IMR-90 (cell line): ENCODE results near the gene CASP3. TPM values are rescaled to one million over a fixed set of nuclear protein-coding genes. Genes with fewer than 3 reads are reported as not detected.

Source experiments
- ATAC-seq: fragments of 200-7000 bp; cut with Tn5 transposase; 2 replicates; pipeline ENCODE4 v1.9.1; 2020; ENCODE audit warnings: low read depth, mild to moderate bottlenecking, moderate library complexity
- BruUV-seq: library from RNA; stranded (reverse); fragments of 400-500 nt; replicated peaks from 2 replicates; lab custom pipeline; 2021; lab: Mats Ljungman, UMichigan
- CTCF ChIA-PET: fragments of 300-600 bp; formaldehyde crosslinking; extraction: SDS; loops from one replicate; lab custom pipeline; 2021; ENCODE audit warnings: antibody characterized with exemption; lab: Yijun Ruan, JAX
- POLR2A ChIA-PET: fragments of 300-600 bp; sonication (Branson Sonifier 250); formaldehyde crosslinking; loops from one replicate; lab custom pipeline; 2022; ENCODE audit warnings: antibody characterized with exemption; ENCODE audit not compliant: unreplicated experiment; lab: Charles Lee
- DNase-seq: peaks from one replicate; pipeline ENCODE4 v3.0.0; 2013
- H2AFZ ChIP-seq: replicated peaks from 2 replicates; pipeline ENCODE3; 2013; ENCODE audit warnings: low read length, mild to moderate bottlenecking; ENCODE audit not compliant: poor library complexity
- H2AK5ac ChIP-seq: 2 replicates; pipeline ENCODE4 v1.6.1; 2013; ENCODE audit warnings: low read depth, low read length, inconsistent platforms
- H2AK9ac ChIP-seq: replicated peaks from 2 replicates; pipeline ENCODE3; 2013; ENCODE audit warnings: mild to moderate bottlenecking, low read depth, low read length, moderate library complexity; ENCODE audit not compliant: poor library complexity
- H2BK120ac ChIP-seq: 2 replicates; pipeline ENCODE4 v1.6.1; 2013; ENCODE audit warnings: low read depth, low read length, inconsistent platforms
- H2BK15ac ChIP-seq: 3 replicates; pipeline ENCODE4 v1.6.1; 2013; ENCODE audit warnings: low read depth, low read length, inconsistent platforms
- H2BK20ac ChIP-seq: 2 replicates; pipeline ENCODE4 v1.6.1; 2013; ENCODE audit warnings: low read depth, mild to moderate bottlenecking, inconsistent platforms, low read length, moderate library complexity
- H2BK5ac ChIP-seq: 2 replicates; pipeline ENCODE4 v1.6.1; 2013; ENCODE audit warnings: mild to moderate bottlenecking, low read depth, low read length, inconsistent platforms; ENCODE audit not compliant: poor library complexity, severe bottlenecking
- H3K14ac ChIP-seq: replicated peaks from 2 replicates; pipeline ENCODE4 v1.6.1; 2013; ENCODE audit warnings: low read depth, low read length, inconsistent platforms
- H3K18ac ChIP-seq: 2 replicates; pipeline ENCODE4 v1.6.1; 2013; ENCODE audit warnings: low read depth, low read length, control low read depth
- H3K23ac ChIP-seq: 2 replicates; pipeline ENCODE4 v1.6.1; 2013; ENCODE audit warnings: low read depth, low read length, inconsistent platforms
- H3K27ac ChIP-seq: 2 replicates; pipeline ENCODE4 v1.5.1; 2013; ENCODE audit warnings: mild to moderate bottlenecking, control low read depth, low read length; ENCODE audit not compliant: insufficient read depth
- H3K27me3 ChIP-seq: 2 replicates; pipeline ENCODE4 v1.6.1; 2013; ENCODE audit warnings: low read length; ENCODE audit not compliant: control insufficient read depth, insufficient read depth
- H3K36me3 ChIP-seq: 2 replicates; pipeline ENCODE4 v1.6.1; 2013; ENCODE audit warnings: low read length, mixed read lengths; ENCODE audit not compliant: control insufficient read depth, insufficient read depth
- H3K4ac ChIP-seq: 2 replicates; pipeline ENCODE4 v1.6.1; 2013; ENCODE audit warnings: low read depth, low read length, inconsistent platforms
- H3K4me1 ChIP-seq: 2 replicates; pipeline ENCODE4 v1.6.1; 2013; ENCODE audit warnings: low read length, mixed read lengths; ENCODE audit not compliant: control insufficient read depth, insufficient read depth
- H3K4me2 ChIP-seq: 2 replicates; pipeline ENCODE4 v1.6.1; 2013; ENCODE audit warnings: low read depth, mild to moderate bottlenecking, control low read depth, low read length, moderate library complexity
- H3K4me3 ChIP-seq: 2 replicates; pipeline ENCODE4 v1.5.1; 2013; ENCODE audit warnings: low read depth, mild to moderate bottlenecking, control low read depth, low read length, moderate library complexity; ENCODE audit not compliant: insufficient read depth
- H3K56ac ChIP-seq: 2 replicates; pipeline ENCODE4 v1.6.1; 2013; ENCODE audit warnings: low read length, inconsistent platforms; ENCODE audit not compliant: insufficient read depth; ENCODE audit errors: extremely low read depth
- H3K79me1 ChIP-seq, 2 experiments: 2 replicates each; pipeline ENCODE4 v1.6.1; 2013; ENCODE audit warnings: low read length in 2 of 2, inconsistent platforms in 1 of 2, low read depth in 1 of 2
- H3K9ac ChIP-seq: 2 replicates; pipeline ENCODE4 v1.6.1; 2013; ENCODE audit warnings: low read depth, low read length, control low read depth
- H3K9me1 ChIP-seq: 2 replicates; pipeline ENCODE4 v1.6.1; 2013; ENCODE audit warnings: low read length, inconsistent platforms; ENCODE audit not compliant: insufficient read depth
- H3K9me3 ChIP-seq: 2 replicates; pipeline ENCODE4 v1.6.1; 2013; ENCODE audit warnings: low read length; ENCODE audit not compliant: control insufficient read depth, insufficient read depth
- H4K20me1 ChIP-seq: 2 replicates; pipeline ENCODE4 v1.6.1; 2013; ENCODE audit warnings: low read length, inconsistent platforms; ENCODE audit not compliant: insufficient read depth
- H4K5ac ChIP-seq: 2 replicates; pipeline ENCODE4 v1.6.1; 2013; ENCODE audit warnings: mild to moderate bottlenecking, low read depth, low read length, control low read depth
- H4K8ac ChIP-seq, 2 experiments: 2 replicates each; pipeline ENCODE4 v1.6.1; 2013; ENCODE audit warnings: low read depth in 2 of 2, low read length in 2 of 2, control low read depth in 1 of 2, inconsistent platforms in 1 of 2
- H4K91ac ChIP-seq: 2 replicates; pipeline ENCODE4 v1.6.1; 2013; ENCODE audit warnings: low read depth, low read length, inconsistent platforms; ENCODE audit not compliant: insufficient read depth
- CEBPB ChIP-seq: IDR thresholded peaks from 2 replicates; pipeline ENCODE4 v1.6.1; 2012; ENCODE audit warnings: low read depth, low read length, improper control_type of control experiment
- CTCF ChIP-seq: conservative IDR thresholded peaks from 2 replicates; pipeline ENCODE4 v1.5.1; 2012; ENCODE audit warnings: mild to moderate bottlenecking, low read depth, low read length, improper control_type of control experiment
- FOS ChIP-seq: fragments of 150-350 bp; IDR thresholded peaks from 2 replicates; pipeline ENCODE4 v1.6.1; 2016; ENCODE audit warnings: low read depth, low read length
- MAFK ChIP-seq: IDR thresholded peaks from 2 replicates; pipeline ENCODE4 v1.6.1; 2012; ENCODE audit warnings: low read depth, low read length, improper control_type of control experiment
- MAZ ChIP-seq: IDR thresholded peaks from 2 replicates; pipeline ENCODE4 v1.6.1; 2012; ENCODE audit warnings: low read depth, mild to moderate bottlenecking, low read length, improper control_type of control experiment, moderate library complexity, borderline replicate concordance
- RCOR1 ChIP-seq: IDR thresholded peaks from 2 replicates; pipeline ENCODE4 v1.6.1; 2012; ENCODE audit warnings: mild to moderate bottlenecking, low read length, improper control_type of control experiment; ENCODE audit not compliant: insufficient replicate concordance
- RFX5 ChIP-seq: IDR thresholded peaks from 2 replicates; pipeline ENCODE4 v1.8.0; 2012; ENCODE audit warnings: low read depth, mild to moderate bottlenecking, low read length, moderate library complexity
- SMC3 ChIP-seq: fragments of 150-350 bp; IDR thresholded peaks from 2 replicates; pipeline ENCODE4 v1.6.1; 2016; ENCODE audit warnings: low read depth, mild to moderate bottlenecking, antibody characterized with exemption, low read length, moderate library complexity
- WGBS, 2 experiments: methylation state at CpG; one replicate each; pipeline versions ENCODE4 v1.1.5 to v1.1.7; 2013; ENCODE audit warnings: missing lambda C conversion rate in 2 of 2; ENCODE audit not compliant: insufficient read length in 1 of 2; ENCODE audit errors: extremely low coverage in 2 of 2; 5-methylcytosine and 5-hydroxymethylcytosine counted together
- dilution Hi-C: fragments of 300-500 bp; cut with HindIII; formaldehyde crosslinking; loops from one replicate; pipeline ENCODE4 v1.14.3; 2018; ENCODE audit warnings: low sequenced_read_pairs; ENCODE audit not compliant: unreplicated experiment
- in situ Hi-C: fragments of 300-500 bp; cut with MboI; formaldehyde crosslinking; loops from 3 replicates; pipeline ENCODE4 v1.14.3; 2019; ENCODE audit warnings: low sequenced_read_pairs, inconsistent platforms, mixed read lengths
- intact Hi-C: fragments of 100-400 bp; cut with micrococcal nuclease; formaldehyde crosslinking; loops from 2 replicates; pipeline ENCODE4 v1.10.0; 2022
- polyA plus RNA-seq, 3 experiments: library from polyadenylated mRNA; depleted of rRNA; stranded (reverse); fragments of >200 nt; gene quantifications; 2 replicates each; pipeline ENCODE4 v1.2.3, GENCODE V29; 2012; ENCODE audit warnings: low replicate concordance in 1 of 3
- total RNA-seq: library from RNA; depleted of rRNA; stranded (reverse); fragments of >200 nt; gene quantifications from 2 replicates; pipeline ENCODE4 v1.2.3, GENCODE V29; 2012

CASP3 gene
- total and polyA plus RNA-seq, 2 of the 4 experiments (the other 2 are of a cell fraction) = 26.7 to 27.4 TPM

DNA sequence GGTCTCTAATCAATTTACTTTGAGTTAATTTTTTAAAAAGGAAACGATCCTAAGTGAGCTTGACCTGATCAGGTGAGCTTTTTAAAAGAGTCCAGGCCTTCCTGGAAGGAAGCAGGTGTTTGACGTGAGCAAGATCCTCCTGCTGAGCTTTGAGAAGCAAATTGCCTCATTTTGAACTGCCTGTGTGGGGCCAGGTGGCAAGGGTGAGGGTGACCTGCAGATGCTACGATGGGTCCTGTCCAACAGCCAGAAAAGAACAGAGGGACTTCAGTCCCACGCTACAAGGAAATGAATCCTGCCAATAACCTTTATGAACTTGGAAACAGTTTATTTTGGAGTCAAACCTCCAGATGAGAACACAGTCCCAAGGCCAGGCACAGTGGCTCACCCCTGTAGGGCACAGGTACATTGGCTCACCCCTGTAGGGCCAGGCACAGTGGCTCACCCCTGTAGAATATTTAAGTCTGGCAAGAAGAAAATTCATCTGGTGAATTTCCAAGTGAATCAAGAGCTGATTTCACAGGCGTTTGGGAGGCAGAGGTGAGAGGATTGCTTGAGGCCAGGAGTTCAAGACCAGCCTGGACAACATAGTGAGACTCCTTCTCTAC lies 58.1 kb downstream of the CASP3 start:
- Histone ChIP-seq H2AK5ac (no peak overlapping the region), H2AK9ac (no peak overlapping the region)
- WGBS, 2 experiments = 40% methylated on average over 1 of the region's 5 CpGs; no CpG with 5 or more reads in 1 of the 2 experiments

More for the DNA sequence above, 58.1 kb downstream of the CASP3 start:
- Histone ChIP-seq H2BK15ac (no peak overlapping the region), H3K36me3 (no peaks in the 10 kb centered on the region), H4K8ac (no peak overlapping the region), H2BK5ac (no peak overlapping the region), H3K4me2 (no peak overlapping the region), H3K9ac (no peak overlapping the region), H3K9me1 (no peaks in the 10 kb centered on the region), H3K27ac (no peak overlapping the region), H3K18ac (no peak overlapping the region), H3K4me1 (no peaks in the 10 kb centered on the region), H3K79me1 (no peaks in the 10 kb centered on the region), H2AFZ (peak overlapping the region; percentile 32), H3K27me3 (no peaks in the 10 kb centered on the region), H3K14ac (no peak overlapping the region), H3K9me3 (no peaks in the 10 kb centered on the region), H2BK120ac (no peak overlapping the region), H3K4ac (no peak overlapping the region), H4K20me1 (no peaks in the 10 kb centered on the region), H3K56ac (no peak overlapping the region), H3K4me3 (no peak overlapping the region), H2BK20ac (no peak overlapping the region), H4K91ac (no peak overlapping the region), H3K23ac (no peak overlapping the region), H4K5ac (no peak overlapping the region)
- TF ChIP-seq MAFK (no peak), MAZ (no peak), SMC3 (no peak), RCOR1 (no peak), FOS (no peak), RFX5 (no peak), CEBPB (no peak), CTCF (no peak)
- ChIA-PET POLR2A (no interaction called here), CTCF (no interaction called here)
- DNase-seq = no peak
- no peak for ATAC-seq
- dilution Hi-C loops (no loop called here), intact Hi-C loops (no loop called here), in situ Hi-C loops (no loop called here)
- no TSS peak for BruUV-seq
